GM12873 (cell line): ENCODE measurements around the gene HEPACAM2.

Source experiments
- TF ChIP-seq, protein P1 (sequence below): IDR thresholded peaks from 2 replicates; pipeline ENCODE4 v1.5.1; 2012; ENCODE audit warnings: low read depth, mild to moderate bottlenecking, moderate library complexity, low read length, control low read depth; ENCODE audit not compliant: insufficient read depth; ENCODE audit errors: missing control alignments

Gene HEPACAM2

DNA sequence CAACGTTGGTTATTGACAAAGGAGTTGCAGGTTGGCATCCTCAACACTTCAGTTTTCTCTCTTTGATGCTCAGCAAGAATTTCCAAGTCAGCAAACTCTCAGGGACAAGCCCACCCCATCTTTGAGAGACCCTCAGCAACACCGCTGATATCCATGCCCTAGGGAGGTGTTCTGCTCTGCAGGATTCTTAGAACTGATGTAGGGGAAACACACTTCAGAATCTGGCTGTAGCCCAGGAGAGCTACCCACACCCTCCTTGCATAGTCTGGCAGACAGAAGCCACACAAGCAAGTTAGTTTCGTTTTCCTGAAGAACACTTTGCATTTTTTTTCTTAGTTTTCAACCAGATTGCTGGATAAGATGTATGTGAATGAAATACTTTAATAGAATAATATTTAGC, 78.9 kb downstream of the HEPACAM2 start:
- TF ChIP-seq, protein P1, sequence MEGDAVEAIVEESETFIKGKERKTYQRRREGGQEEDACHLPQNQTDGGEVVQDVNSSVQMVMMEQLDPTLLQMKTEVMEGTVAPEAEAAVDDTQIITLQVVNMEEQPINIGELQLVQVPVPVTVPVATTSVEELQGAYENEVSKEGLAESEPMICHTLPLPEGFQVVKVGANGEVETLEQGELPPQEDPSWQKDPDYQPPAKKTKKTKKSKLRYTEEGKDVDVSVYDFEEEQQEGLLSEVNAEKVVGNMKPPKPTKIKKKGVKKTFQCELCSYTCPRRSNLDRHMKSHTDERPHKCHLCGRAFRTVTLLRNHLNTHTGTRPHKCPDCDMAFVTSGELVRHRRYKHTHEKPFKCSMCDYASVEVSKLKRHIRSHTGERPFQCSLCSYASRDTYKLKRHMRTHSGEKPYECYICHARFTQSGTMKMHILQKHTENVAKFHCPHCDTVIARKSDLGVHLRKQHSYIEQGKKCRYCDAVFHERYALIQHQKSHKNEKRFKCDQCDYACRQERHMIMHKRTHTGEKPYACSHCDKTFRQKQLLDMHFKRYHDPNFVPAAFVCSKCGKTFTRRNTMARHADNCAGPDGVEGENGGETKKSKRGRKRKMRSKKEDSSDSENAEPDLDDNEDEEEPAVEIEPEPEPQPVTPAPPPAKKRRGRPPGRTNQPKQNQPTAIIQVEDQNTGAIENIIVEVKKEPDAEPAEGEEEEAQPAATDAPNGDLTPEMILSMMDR: no peak

DNA sequence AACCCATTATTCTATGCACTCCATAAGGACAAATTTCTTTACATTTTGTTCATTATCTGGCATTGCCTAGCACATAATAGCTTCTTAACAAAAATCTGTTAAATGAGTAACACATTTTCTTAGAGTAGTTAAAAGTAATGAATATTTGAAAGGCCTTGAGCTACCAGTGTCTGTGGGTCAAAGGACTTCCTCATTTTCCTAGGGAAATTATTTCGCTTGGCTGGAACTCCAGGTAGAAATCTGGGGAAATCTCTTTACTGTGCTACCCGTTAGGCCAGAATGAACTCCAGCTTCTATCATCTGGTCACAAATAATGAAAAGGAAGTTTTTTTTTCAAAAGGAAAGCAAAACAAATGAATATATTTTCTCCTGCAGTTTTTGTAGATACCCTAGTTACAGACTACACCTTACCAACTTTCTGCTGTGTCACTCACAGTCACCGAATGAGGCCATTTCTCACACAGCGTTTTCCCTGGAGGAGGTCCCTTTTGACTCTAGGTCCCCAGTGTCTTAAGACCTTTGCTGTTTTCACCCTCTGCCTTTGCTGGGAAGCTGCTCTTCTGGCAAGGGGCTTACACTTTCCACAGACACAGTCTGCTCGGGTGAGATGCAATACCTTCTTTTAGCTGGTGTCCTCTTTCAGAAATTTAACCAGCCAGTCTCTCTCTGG, 79.7 kb downstream of the HEPACAM2 start:
- TF ChIP-seq, protein P1: no peak

DNA sequence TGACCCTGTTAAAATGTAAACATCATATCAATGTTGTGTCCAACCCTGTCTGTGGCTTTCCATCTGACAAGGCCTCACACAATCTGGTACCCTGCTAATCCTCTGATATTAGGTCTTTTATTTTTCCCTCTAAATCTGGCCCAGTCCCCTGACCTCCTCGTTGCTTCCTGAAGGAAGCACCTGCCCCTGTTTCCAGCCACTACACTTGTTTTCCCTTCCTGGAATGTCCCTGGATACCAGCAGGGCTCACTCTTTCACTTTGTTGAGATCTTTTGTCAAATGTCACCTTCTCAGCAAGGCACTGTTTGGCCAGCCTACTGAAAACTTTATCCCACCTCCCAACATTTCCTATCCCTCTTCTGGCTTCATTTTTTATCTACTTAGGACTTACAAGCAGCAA, 80.2 kb downstream of the HEPACAM2 start:
- TF ChIP-seq, protein P1: no peak

DNA sequence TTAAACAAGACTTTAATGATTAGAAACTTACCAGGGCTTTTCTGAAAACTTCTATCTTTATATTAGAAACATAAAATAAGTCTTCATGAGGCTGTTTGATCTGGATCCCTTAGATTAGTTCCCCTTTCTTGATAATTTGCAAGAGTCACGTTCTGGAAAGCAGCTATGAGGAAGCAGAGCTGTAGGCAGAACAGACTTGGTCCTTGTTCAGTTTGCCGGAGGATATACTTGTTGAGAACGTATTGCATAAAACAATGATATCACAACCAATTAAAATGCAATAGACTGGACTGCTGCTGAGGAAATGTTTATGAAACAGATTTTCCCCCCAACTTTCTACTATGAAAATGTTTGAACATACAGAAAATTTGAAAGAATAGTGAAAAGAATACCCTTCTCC, 80.9 kb downstream of the HEPACAM2 start:
- TF ChIP-seq, protein P1: no peak

DNA sequence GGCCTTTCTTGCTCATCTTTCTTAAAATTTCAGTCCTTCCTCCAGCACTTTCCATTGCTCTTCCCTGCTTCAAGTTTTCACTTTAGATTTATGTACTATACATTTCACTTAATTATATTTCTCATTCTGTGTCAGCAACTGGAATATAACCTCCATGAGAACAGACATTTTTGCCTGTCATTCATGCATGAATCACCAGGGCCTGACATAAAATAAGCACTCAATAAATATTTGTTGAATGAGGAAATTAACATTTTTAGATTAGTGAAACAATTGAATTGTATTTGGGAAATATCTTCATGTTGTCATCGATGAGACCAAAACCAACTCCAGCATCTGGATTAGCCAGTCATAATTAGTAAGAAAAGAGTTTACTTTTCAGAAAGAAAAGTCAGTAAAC, 84.1 kb downstream of the HEPACAM2 start:
- TF ChIP-seq, protein P1: no peak

DNA sequence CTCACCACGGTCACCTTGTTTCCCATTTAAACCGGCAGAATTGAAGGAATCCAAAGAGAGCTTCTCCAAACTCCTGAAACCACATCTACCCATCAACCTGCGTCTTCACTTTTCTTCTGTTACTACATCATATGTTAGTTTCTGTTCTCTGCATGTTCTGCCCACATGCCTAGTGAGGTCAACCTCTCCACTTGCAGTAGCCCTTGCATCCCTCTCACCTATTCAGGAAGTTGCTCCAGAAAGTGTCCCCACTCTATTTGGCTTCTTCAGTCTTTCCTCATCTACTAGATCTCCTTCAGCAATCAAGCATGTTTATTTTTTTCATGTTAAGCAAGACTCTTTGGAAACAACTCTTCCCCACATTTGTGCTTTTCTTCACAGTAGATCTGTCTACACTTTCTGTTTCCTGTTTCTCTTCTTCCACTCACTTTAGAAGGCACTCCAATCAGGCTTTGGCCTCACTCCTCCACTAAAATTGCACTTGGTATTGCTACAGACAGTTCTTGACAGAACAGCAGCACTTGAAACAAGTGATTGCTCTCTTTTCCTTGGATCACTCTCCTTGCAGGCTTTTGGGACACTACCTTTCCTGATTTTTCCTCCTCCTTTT, 85.6 kb downstream of the HEPACAM2 start:
- TF ChIP-seq, protein P1: no peak

DNA sequence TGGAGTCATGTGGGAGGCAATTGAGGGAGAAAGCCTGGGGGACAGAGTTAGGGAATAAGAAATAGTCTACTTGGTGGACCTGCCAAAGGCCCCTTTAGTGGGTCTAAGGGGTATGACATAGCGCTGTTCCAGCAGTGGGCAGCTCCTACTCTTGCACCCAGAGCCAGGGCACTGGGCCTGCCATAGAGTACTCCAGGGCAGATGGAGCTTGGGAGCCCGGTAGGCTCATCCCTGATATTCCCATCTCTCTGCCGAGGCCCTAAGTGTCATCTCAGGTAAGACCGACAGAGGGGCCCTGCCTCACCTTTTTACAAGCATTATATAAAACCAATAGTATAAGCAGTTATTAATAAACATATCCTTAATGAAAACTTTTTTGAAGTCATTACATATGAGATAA, 87.7 kb downstream of the HEPACAM2 start:
- TF ChIP-seq, protein P1: no peak
